Vagina (tissue), 2 donors: ENCODE results near the gene HPGDS.

Experiments used
- POLR2A ChIP-seq, 2 donors: fragments of 450-650 bp; IDR thresholded peaks; one replicate each; pipeline ENCODE4 v1.6.1; 2017; ENCODE audit warnings: antibody characterized with exemption in 2 of 2, mild to moderate bottlenecking in 2 of 2, moderate library complexity in 2 of 2
- TF ChIP-seq, protein P1 (sequence below), 3 experiments: fragments of 450-650 bp in 2 of 3; fragments of 200-600 bp in 1 of 3; sonication (generic) in 1 of 3; IDR thresholded peaks; one replicate each; pipeline ENCODE4 v1.5.1; 2017 to 2019; ENCODE audit warnings: antibody characterized with exemption in 3 of 3, mild to moderate bottlenecking in 2 of 3, moderate library complexity in 2 of 3

DNA sequence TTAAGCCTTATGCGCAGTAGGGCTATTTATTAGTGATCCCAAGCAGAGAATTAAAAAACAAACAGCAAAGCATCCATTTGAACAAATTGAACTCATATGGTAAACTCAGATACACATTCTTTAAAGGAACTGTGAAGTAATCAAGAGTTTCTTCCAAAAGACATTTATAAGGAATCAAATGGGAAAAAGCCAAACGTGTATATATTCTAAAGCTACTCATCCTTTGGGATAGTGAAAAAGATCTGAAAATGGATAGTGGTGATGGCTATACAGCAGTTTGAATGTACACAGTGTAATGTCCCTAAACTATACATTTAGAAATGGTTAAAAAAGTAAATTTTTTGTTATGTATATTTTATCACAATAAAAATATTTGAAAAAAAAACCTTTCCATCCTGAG lies 16.6 kb upstream of the HPGDS start:
- TF ChIP-seq, protein P1, sequence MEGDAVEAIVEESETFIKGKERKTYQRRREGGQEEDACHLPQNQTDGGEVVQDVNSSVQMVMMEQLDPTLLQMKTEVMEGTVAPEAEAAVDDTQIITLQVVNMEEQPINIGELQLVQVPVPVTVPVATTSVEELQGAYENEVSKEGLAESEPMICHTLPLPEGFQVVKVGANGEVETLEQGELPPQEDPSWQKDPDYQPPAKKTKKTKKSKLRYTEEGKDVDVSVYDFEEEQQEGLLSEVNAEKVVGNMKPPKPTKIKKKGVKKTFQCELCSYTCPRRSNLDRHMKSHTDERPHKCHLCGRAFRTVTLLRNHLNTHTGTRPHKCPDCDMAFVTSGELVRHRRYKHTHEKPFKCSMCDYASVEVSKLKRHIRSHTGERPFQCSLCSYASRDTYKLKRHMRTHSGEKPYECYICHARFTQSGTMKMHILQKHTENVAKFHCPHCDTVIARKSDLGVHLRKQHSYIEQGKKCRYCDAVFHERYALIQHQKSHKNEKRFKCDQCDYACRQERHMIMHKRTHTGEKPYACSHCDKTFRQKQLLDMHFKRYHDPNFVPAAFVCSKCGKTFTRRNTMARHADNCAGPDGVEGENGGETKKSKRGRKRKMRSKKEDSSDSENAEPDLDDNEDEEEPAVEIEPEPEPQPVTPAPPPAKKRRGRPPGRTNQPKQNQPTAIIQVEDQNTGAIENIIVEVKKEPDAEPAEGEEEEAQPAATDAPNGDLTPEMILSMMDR (IDR thresholded peaks at IDR 0.05): no peak
- no peak for TF ChIP-seq POLR2A (IDR thresholded peaks at IDR 0.05)
